GM13977 (cell line): ENCODE measurements around the gene MEIS3.

Experiments
- DNase-seq: peaks from one replicate; pipeline ENCODE4 v3.0.0; 2012; ENCODE audit warnings: low spot score
- in situ Hi-C: fragments of 300-500 bp; cut with MboI; formaldehyde crosslinking; loops from one replicate; pipeline ENCODE4 v1.12.0; 2022; ENCODE audit warnings: low sequenced_read_pairs, low pct_unique_long_range_greater_than_20kb, mixed read lengths, inconsistent platforms; ENCODE audit not compliant: unreplicated experiment
- TF ChIP-seq, protein P1 (sequence below): IDR thresholded peaks from 2 replicates; pipeline ENCODE4 v1.5.1; 2012; ENCODE audit warnings: mild to moderate bottlenecking, control low read depth; ENCODE audit not compliant: insufficient read depth; ENCODE audit errors: extremely low read depth, missing control alignments

The MEIS3 gene

GRCh38 chr19:47404334-47405196 is 14.8 kb downstream of the MEIS3 start:
- TF ChIP-seq, protein P1, sequence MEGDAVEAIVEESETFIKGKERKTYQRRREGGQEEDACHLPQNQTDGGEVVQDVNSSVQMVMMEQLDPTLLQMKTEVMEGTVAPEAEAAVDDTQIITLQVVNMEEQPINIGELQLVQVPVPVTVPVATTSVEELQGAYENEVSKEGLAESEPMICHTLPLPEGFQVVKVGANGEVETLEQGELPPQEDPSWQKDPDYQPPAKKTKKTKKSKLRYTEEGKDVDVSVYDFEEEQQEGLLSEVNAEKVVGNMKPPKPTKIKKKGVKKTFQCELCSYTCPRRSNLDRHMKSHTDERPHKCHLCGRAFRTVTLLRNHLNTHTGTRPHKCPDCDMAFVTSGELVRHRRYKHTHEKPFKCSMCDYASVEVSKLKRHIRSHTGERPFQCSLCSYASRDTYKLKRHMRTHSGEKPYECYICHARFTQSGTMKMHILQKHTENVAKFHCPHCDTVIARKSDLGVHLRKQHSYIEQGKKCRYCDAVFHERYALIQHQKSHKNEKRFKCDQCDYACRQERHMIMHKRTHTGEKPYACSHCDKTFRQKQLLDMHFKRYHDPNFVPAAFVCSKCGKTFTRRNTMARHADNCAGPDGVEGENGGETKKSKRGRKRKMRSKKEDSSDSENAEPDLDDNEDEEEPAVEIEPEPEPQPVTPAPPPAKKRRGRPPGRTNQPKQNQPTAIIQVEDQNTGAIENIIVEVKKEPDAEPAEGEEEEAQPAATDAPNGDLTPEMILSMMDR, result no peak
- in situ Hi-C loops, result no loop called here
- peak; percentile 14 for DNase-seq

GRCh38 chr19:47402504-47402903 is 16.8 kb downstream of the MEIS3 start:
- no peak for DNase-seq
- TF ChIP-seq, protein P1, result no peak
- in situ Hi-C loops, result no loop called here

DNA sequence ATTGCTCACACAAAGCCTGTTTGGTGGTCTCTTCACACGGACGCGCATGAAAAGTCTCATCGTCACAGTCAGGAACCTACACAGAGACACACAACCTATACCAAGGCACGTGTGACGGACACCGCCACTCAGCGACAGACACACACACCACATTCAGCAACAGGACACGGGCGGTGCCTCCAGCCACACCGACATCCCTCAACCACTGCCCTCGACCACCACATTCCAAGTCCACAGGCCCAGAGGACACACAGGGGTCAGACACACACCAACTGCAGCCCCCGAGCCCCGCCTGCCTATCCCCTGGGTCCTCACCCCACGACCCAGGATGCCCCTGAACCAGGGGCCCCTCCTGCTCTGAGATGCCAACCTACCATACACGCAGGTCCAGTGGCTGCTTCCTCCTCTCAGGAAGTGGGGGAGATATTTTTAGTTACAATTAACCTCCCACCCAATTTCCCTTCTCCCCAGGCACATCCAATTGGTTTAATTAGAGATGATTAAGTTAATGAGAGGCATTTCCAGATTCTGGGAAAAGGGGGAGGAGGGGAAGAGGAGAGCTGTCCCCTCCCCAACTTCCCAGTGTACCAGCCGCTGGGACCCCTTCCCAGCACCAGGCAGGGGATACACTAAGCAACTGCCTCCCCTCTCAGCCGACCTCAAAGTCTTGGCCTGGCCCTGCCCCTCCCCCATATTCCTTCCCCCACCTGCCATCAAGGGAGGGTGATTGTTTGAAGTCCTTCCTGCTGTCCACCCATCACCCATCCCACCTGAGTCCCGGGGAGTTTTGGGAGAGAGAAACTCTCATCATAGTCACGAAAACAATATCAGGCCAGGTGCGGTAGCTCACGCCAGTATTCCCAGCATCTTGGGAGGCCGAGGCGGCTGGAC is 20.4 kb downstream of the MEIS3 start:
- TF ChIP-seq, protein P1, result no peak
- DNase-seq, result no peak
- in situ Hi-C loops, result no loop called here

DNA sequence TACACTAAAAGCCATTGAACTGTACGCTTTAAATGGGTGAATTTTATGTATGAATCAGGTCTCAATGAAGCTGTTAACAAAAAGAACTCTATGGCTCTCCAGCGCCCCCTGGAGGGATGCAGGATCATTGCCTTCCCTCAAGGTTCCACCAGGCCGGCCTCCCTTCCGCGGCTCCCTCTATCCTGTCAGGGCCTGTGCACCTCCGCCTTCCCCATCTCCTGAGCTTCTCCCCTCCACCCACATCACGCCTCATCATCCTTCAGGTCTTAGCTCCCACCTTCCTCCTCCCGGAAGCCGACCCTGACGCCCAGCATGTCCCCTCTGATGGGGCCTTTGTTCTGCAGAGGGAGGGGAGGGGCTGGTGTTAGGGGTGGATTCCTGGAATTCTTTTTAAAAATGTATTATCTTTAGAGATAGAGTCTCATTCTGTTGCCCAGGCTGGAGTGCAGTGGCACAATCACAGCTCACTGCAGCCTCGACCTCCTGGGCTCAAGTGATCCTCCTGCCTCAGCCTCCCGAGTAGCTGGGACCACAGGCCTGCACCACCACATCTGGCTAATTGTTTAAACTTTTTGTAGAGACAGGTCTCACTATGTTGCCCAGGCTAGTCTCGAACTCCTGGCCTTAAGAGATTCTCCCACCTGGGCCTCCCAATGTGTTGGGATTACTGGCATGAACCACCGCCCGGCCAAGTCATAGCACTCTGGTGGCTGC is 27.7 kb downstream of the MEIS3 start:
- TF ChIP-seq, protein P1, result peak; percentile 80
- peak; percentile 81 for DNase-seq
- in situ Hi-C loops, result no loop called here

GRCh38 chr19:47390533-47391488 is 28.5 kb downstream of the MEIS3 start:
- in situ Hi-C loops, result no loop called here
- TF ChIP-seq, protein P1, result no peak
- DNase-seq, result no peak
